Measurements from ENCODE around the gene LOXHD1. TPM values are rescaled to one million over a fixed set of nuclear protein-coding genes. Genes with fewer than 3 reads are reported as not detected.

The LOXHD1 gene
- total RNA-seq, 1 donor from 2014 or later = 0.23 TPM

DNA sequence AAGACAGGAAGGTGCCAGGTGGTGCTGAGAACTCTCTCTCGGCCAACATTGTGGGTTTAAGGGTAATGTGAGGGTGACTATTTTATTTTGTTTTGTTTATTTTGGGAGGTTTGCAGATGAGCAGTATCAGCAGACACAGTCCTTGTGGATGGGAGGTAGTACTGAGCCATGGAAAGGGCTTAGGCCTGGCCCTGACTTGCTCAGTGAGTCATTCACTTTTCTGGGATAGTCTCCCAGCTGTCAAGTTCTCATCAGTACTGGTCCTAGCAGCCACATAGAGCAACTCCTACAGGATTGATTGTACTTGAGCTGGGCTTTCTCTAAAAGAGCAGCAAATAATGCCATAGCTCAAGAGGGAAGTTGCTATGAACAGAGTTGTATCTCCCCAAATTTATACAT lies 175.2 kb downstream of the LOXHD1 start:
- DNase-seq (ENCODE audit: low spot score) = no peak
- no peak overlapping the region for H3K4me3 Mint-ChIP-seq (ENCODE audit: unreplicated experiment)
- no peaks in the 10 kb centered on the region for H3K36me3 Mint-ChIP-seq (ENCODE audit: low read depth, unreplicated experiment)
- H3K4me1 Mint-ChIP-seq (ENCODE audit: unreplicated experiment) = peaks cover 6% of the 10 kb centered on the region
- TF ChIP-seq, protein P1, sequence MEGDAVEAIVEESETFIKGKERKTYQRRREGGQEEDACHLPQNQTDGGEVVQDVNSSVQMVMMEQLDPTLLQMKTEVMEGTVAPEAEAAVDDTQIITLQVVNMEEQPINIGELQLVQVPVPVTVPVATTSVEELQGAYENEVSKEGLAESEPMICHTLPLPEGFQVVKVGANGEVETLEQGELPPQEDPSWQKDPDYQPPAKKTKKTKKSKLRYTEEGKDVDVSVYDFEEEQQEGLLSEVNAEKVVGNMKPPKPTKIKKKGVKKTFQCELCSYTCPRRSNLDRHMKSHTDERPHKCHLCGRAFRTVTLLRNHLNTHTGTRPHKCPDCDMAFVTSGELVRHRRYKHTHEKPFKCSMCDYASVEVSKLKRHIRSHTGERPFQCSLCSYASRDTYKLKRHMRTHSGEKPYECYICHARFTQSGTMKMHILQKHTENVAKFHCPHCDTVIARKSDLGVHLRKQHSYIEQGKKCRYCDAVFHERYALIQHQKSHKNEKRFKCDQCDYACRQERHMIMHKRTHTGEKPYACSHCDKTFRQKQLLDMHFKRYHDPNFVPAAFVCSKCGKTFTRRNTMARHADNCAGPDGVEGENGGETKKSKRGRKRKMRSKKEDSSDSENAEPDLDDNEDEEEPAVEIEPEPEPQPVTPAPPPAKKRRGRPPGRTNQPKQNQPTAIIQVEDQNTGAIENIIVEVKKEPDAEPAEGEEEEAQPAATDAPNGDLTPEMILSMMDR (IDR thresholded peaks at IDR 0.05; ENCODE audit: unreplicated experiment) = no peak
- no peak overlapping the region for H3K27ac Mint-ChIP-seq (ENCODE audit: unreplicated experiment)
- H3K27me3 Mint-ChIP-seq (ENCODE audit: unreplicated experiment) = peaks cover 6% of the 10 kb centered on the region
- H3K9me3 Mint-ChIP-seq (ENCODE audit: unreplicated experiment) = no peaks in the 10 kb centered on the region

DNA sequence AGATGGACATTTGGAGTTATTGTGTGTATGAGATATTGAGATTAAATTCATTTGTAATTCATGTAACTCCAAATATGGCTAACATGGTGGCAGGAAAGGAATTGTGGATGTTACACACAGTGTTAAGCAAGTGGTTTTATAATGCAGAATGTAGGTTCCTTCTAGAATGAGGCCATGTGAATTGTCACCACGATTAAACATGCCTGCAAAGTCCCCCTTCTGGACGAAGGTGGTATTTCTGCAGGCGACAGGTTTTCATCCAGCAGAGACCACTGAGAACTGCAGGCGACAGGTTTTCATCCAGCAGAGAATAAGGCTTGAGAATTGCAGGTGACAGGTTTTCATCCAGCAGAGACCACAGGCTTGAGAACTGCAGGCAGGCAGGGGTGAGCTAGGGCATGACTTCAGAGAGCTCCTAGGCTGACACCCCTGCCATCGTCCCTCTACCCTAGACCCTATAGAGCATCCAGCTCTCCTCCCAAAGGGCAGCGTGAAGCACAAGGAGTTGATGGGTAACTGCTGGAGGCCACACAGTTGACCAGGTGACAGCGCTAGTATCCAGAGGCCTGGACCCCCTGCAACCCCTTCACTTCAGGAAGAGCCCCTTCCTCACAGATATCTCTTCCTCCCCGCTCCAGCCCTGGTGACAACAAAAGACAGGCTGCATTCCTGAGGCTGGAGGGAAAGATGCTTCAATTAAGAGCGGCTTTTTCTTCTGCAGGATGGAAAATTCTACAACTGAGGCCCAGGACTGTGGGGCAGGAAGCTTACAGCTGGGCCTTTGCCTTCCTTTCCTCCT lies 175.8 kb downstream of the LOXHD1 start:
- H3K9me3 Mint-ChIP-seq (ENCODE audit: unreplicated experiment) = no peaks in the 10 kb centered on the region
- peaks cover 6% of the 10 kb centered on the region for H3K4me1 Mint-ChIP-seq (ENCODE audit: unreplicated experiment)
- H3K36me3 Mint-ChIP-seq (ENCODE audit: low read depth, unreplicated experiment) = no peaks in the 10 kb centered on the region
- peak; percentile 79 for DNase-seq (ENCODE audit: low spot score)
- no peak overlapping the region for H3K4me3 Mint-ChIP-seq (ENCODE audit: unreplicated experiment)
- peaks cover 6% of the 10 kb centered on the region for H3K27me3 Mint-ChIP-seq (ENCODE audit: unreplicated experiment)
- H3K27ac Mint-ChIP-seq (ENCODE audit: unreplicated experiment) = no peak overlapping the region
- TF ChIP-seq, protein P1 (IDR thresholded peaks at IDR 0.05; ENCODE audit: unreplicated experiment) = peak; percentile 88

DNA sequence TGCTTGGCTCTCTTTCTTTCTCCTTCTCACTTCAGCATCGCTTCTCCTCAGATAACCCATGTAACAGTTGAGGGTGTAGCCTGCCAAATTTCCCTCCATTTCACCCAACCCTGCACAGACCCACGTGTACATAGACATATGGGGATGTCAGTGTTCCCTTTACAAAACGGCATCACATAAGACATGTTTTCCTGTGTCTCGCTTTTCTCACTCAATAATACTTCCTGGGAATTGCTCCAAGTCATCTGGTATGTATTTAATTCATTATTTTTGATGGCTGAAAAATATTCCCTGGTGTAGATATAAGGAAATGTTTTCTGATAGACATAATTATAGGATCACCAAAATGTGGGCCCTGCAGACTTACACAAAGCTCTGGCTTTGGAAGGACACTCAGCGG lies 176.8 kb downstream of the LOXHD1 start:
- Mint-ChIP-seq H3K27me3 (ENCODE audit: unreplicated experiment) (peaks cover 6% of the 10 kb centered on the region), H3K4me3 (ENCODE audit: unreplicated experiment) (no peak overlapping the region), H3K27ac (ENCODE audit: unreplicated experiment) (no peak overlapping the region), H3K4me1 (ENCODE audit: unreplicated experiment) (peaks cover 10% of the 10 kb centered on the region), H3K36me3 (ENCODE audit: low read depth, unreplicated experiment) (no peaks in the 10 kb centered on the region), H3K9me3 (ENCODE audit: unreplicated experiment) (no peaks in the 10 kb centered on the region)
- TF ChIP-seq, protein P1 (IDR thresholded peaks at IDR 0.05; ENCODE audit: unreplicated experiment) = no peak
- no peak for DNase-seq (ENCODE audit: low spot score)

DNA sequence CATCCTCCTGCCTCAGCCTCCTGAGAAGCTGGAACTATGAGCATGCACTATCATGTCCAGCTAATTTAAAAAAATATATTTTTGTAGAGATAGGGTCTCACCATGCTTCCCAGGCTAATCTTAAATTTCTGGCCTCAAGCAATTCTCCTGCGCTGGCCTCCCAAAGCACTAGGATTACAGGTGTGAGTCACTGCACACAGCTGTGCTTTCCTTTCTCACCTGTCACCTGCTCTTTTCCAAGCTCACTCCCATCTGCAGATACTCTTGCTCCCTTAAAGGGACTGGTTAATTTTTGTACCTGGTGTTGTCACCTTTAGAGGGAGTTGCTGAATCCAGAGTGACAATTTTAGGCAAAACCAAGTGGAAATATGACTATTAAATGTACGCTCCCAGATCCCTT lies 178.2 kb downstream of the LOXHD1 start:
- no peaks in the 10 kb centered on the region for H3K9me3 Mint-ChIP-seq (ENCODE audit: unreplicated experiment)
- H3K27me3 Mint-ChIP-seq (ENCODE audit: unreplicated experiment) = peaks cover 4% of the 10 kb centered on the region
- DNase-seq (ENCODE audit: low spot score) = no peak
- no peak overlapping the region for H3K27ac Mint-ChIP-seq (ENCODE audit: unreplicated experiment)
- H3K4me3 Mint-ChIP-seq (ENCODE audit: unreplicated experiment) = no peak overlapping the region
- H3K4me1 Mint-ChIP-seq (ENCODE audit: unreplicated experiment) = peaks cover 19% of the 10 kb centered on the region
- H3K36me3 Mint-ChIP-seq (ENCODE audit: low read depth, unreplicated experiment) = no peaks in the 10 kb centered on the region
- TF ChIP-seq, protein P1 (IDR thresholded peaks at IDR 0.05; ENCODE audit: unreplicated experiment) = no peak

DNA sequence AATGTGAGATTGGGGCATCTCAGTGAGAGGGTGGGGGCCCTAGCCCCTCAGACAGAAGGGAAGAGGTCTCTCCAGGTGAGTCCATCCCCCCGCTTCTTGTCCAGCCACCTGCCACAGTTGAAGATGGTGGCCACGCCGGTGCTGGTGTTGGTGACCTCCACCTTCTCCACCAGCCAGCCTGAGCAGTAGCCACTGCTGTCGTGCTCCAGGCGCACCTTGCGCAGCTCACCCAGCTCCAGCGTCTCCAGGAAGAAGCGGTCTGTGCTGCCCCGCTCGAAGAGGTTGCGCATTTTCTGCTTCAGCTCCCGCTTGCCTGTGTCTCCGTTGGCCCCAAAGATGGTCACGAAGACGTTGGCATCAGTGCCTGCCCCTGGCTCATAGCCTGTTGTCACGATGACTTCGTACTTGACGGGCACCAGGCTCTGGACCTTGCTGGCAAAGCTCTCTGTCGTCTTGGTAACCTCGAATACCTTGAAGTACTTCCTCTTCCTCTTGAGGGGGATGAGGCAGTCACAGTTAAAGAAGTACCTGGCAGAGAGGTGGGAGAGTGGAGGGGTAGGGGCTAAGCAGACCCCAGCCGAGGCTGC lies 179.5 kb downstream of the LOXHD1 start:
- Mint-ChIP-seq H3K4me3 (ENCODE audit: unreplicated experiment) (no peak overlapping the region), H3K4me1 (ENCODE audit: unreplicated experiment) (peaks cover 19% of the 10 kb centered on the region), H3K9me3 (ENCODE audit: unreplicated experiment) (no peaks in the 10 kb centered on the region), H3K36me3 (ENCODE audit: low read depth, unreplicated experiment) (no peaks in the 10 kb centered on the region), H3K27me3 (ENCODE audit: unreplicated experiment) (peaks cover 6% of the 10 kb centered on the region), H3K27ac (ENCODE audit: unreplicated experiment) (no peak overlapping the region)
- TF ChIP-seq, protein P1 (IDR thresholded peaks at IDR 0.05; ENCODE audit: unreplicated experiment) = no peak
- DNase-seq (ENCODE audit: low spot score) = no peak
